Prostate gland (tissue), 2 donors: ENCODE measurements around the gene NR2C2. TPM values are rescaled to one million over a fixed set of nuclear protein-coding genes. Genes with fewer than 3 reads are reported as not detected.

Experiments used
- DNase-seq: peaks from one replicate; pipeline ENCODE4 v3.0.0-alpha.2; 2019; ENCODE audit warnings: low spot score
- H3K27ac ChIP-seq, 2 donors: fragments of 200-600 bp; sonication (generic); 2 replicates each; pipeline ENCODE4 v1.5.1; 2017 to 2019
- H3K27me3 ChIP-seq: fragments of 200-600 bp; sonication (generic); replicated peaks from 2 replicates; pipeline ENCODE4 v1.5.1; 2019; ENCODE audit not compliant: insufficient read depth
- H3K36me3 ChIP-seq, 2 donors: fragments of 200-600 bp; sonication (generic); 1 replicate in 1 of 2; 2 replicates in 1 of 2; pipeline versions ENCODE4 v1.5.1 to v1.8.1; 2017 to 2019
- H3K4me1 ChIP-seq: fragments of 200-600 bp; sonication (generic); replicated peaks from 2 replicates; pipeline ENCODE4 v1.5.1; 2019
- H3K4me3 ChIP-seq, 2 donors: fragments of 200-600 bp; sonication (generic); 2 replicates each; pipeline ENCODE4 v1.5.1; 2017 to 2019
- H3K9me3 ChIP-seq: fragments of 200-600 bp; sonication (generic); 2 replicates; pipeline ENCODE4 v1.5.1; 2017
- POLR2A ChIP-seq: fragments of 450-650 bp; IDR thresholded peaks from one replicate; pipeline ENCODE4 v1.6.1; 2016; ENCODE audit warnings: antibody characterized with exemption, mild to moderate bottlenecking
- POLR2AphosphoS5 ChIP-seq: sonication (generic); formaldehyde crosslinking; IDR thresholded peaks from one replicate; pipeline ENCODE4 v1.6.1; 2017; ENCODE audit warnings: antibody characterized with exemption
- WGBS: methylation state at CpG from one replicate; pipeline ENCODE4 v1.1.5; 2018; 5-methylcytosine and 5-hydroxymethylcytosine counted together
- intact Hi-C: fragments of 100-400 bp; cut with DNase I; formaldehyde crosslinking; loops from one replicate; pipeline ENCODE4 v1.14.2; 2022
- total RNA-seq, 2 donors: library from RNA; depleted of rRNA; stranded (reverse); fragments of >200 nt; gene quantifications; one replicate each; pipeline ENCODE4 v1.1.0, GENCODE V29; 2016
- TF ChIP-seq, protein P1 (sequence below), 4 experiments: fragments of 200-600 bp in 2 of 4; fragments of 450-650 bp in 2 of 4; sonication (generic) in 2 of 4; IDR thresholded peaks; 1 replicate in 3 of 4; 2 replicates in 1 of 4; pipeline ENCODE4 v1.5.1; 2016 to 2019; ENCODE audit warnings: antibody characterized with exemption in 4 of 4, mild to moderate bottlenecking in 2 of 4, moderate library complexity in 2 of 4

The NR2C2 gene
- total RNA-seq, 2 donors from 2014 or later, result 36.8 to 78.5 TPM

DNA sequence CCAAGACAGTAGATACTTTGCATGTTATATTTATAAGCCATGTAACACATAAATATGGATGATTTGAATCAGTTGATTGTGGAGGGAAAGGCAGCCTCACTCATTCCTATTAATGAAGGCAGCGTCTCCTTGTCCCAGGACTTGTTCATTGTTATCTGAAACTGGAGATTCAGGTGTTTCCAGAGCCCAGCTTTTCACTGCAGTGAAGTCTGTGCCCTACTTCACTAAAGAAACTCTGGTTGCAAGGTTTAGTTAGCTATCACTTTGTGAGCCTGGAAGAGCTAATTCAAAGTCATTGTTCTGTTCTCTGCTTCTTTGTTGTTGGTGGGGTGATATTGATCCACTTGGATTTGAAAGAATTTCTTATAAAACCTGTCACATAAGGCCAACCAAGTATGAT lies 9.8 kb downstream of the NR2C2 start:
- intact Hi-C loops, result no loop called here

DNA sequence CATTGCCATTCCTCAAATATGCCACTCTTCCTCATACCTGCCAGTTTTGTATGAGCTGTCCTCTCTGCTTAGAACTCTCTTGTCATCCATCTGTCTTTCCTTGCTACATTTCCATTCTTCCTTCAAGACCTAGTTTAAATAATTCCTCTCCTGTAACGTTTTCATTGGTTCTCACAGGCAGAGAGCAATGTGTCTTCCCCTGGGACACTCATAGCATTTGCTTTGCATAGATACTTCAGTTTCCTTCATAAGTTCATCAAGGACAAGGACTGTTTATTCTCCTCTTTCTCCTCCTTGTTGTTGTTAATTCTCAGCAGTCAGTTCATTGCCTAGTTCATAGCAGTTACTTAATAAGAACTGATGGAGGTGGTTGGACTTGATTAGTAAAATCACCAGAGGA lies 10.5 kb downstream of the NR2C2 start:
- TF ChIP-seq POLR2AphosphoS5 (no peak), POLR2A (no peak)
- TF ChIP-seq, protein P1, sequence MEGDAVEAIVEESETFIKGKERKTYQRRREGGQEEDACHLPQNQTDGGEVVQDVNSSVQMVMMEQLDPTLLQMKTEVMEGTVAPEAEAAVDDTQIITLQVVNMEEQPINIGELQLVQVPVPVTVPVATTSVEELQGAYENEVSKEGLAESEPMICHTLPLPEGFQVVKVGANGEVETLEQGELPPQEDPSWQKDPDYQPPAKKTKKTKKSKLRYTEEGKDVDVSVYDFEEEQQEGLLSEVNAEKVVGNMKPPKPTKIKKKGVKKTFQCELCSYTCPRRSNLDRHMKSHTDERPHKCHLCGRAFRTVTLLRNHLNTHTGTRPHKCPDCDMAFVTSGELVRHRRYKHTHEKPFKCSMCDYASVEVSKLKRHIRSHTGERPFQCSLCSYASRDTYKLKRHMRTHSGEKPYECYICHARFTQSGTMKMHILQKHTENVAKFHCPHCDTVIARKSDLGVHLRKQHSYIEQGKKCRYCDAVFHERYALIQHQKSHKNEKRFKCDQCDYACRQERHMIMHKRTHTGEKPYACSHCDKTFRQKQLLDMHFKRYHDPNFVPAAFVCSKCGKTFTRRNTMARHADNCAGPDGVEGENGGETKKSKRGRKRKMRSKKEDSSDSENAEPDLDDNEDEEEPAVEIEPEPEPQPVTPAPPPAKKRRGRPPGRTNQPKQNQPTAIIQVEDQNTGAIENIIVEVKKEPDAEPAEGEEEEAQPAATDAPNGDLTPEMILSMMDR (IDR thresholded peaks at IDR 0.05), result no peak
- Histone ChIP-seq H3K36me3 (no peaks in the 10 kb centered on the region), H3K4me1 (peaks cover 5% of the 10 kb centered on the region), H3K27me3 (no peaks in the 10 kb centered on the region), H3K9me3 (no peaks in the 10 kb centered on the region), H3K4me3 (no peak overlapping the region), H3K27ac (no peak overlapping the region)
- DNase-seq, result no peak
- intact Hi-C loops, result no loop called here
- WGBS, result 33% methylated on average over 1 of the region's 1 CpG

More for the DNA sequence above, 9.8 kb downstream of the NR2C2 start:
- H3K4me1 ChIP-seq, result peaks cover 5% of the 10 kb centered on the region
- 37% methylated on average over 1 of the region's 1 CpG for WGBS
- no peaks in the 10 kb centered on the region for H3K27me3 ChIP-seq
- H3K27ac ChIP-seq, result no peak overlapping the region
- H3K9me3 ChIP-seq, result no peaks in the 10 kb centered on the region
- TF ChIP-seq POLR2A (no peak), POLR2AphosphoS5 (no peak)
- TF ChIP-seq, protein P1 (IDR thresholded peaks at IDR 0.05), result no peak
- DNase-seq, result no peak
- H3K36me3 ChIP-seq, result no peaks in the 10 kb centered on the region
- no peak overlapping the region for H3K4me3 ChIP-seq

DNA sequence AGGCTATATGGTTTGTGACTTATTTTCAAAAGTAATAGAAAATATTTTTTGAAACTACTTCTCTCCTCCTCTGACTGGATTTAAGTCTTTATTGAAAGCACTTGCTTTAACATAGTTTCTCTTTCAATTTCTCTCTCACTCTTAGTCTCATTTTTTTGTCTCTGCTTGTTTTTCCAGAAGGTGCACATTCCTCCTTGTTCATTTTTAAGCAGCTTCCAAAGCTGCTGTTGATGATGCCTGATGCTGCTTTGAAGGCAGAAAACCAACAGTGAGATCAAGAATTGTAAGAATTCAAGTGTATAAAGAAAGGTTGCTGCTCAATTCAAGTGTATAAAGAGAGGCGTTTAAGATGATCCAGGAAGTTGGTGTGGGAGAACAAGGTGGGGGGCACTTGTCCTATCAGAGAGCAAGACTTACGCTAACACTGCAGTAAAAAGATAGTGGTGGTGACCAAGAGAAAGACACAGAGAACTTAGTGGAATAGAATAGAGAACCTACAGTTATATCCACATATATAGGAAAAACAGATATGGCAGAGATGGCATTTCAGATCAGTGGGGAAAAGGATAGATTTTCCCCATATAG lies 12.1 kb downstream of the NR2C2 start:
- H3K4me3 ChIP-seq, result no peak overlapping the region
- no peaks in the 10 kb centered on the region for H3K36me3 ChIP-seq
- no peak for DNase-seq
- WGBS, result 58% methylated on average over 2 of the region's 2 CpGs
- H3K27ac ChIP-seq, result no peak overlapping the region
- H3K4me1 ChIP-seq, result peaks cover 5% of the 10 kb centered on the region
- no peaks in the 10 kb centered on the region for H3K9me3 ChIP-seq
- peak; percentile 27 for TF ChIP-seq POLR2AphosphoS5
- TF ChIP-seq POLR2A, result no peak
- H3K27me3 ChIP-seq, result no peaks in the 10 kb centered on the region
- intact Hi-C loops, result no loop called here

DNA sequence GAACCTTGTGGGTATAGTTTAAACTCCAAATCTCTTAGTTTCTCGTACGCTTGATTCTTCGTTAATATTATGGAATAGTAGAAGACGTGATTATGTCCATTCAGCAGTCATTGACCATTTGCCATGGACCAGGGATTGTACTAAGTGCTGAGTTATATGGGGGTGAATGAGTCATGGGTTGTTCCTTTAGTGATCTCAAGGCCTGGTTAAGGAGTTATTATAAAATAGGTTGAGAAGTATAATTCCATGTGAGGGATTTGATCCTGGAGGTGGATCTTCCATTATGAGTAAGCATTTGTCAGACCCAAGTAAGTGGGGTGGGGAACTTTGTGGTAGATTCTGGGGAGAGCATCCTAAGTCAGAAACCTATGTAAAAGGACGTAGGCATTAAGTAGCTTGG lies 15.4 kb downstream of the NR2C2 start:
- Histone ChIP-seq H3K9me3 (no peaks in the 10 kb centered on the region), H3K4me1 (no peaks in the 10 kb centered on the region), H3K36me3 (no peaks in the 10 kb centered on the region), H3K4me3 (no peak overlapping the region), H3K27me3 (no peaks in the 10 kb centered on the region), H3K27ac (no peak overlapping the region)
- 94% methylated on average over 5 of the region's 5 CpGs for WGBS
- TF ChIP-seq, protein P1 (IDR thresholded peaks at IDR 0.05), result no peak
- TF ChIP-seq POLR2AphosphoS5 (no peak), POLR2A (no peak)
- intact Hi-C loops, result no loop called here
- DNase-seq, result no peak

DNA sequence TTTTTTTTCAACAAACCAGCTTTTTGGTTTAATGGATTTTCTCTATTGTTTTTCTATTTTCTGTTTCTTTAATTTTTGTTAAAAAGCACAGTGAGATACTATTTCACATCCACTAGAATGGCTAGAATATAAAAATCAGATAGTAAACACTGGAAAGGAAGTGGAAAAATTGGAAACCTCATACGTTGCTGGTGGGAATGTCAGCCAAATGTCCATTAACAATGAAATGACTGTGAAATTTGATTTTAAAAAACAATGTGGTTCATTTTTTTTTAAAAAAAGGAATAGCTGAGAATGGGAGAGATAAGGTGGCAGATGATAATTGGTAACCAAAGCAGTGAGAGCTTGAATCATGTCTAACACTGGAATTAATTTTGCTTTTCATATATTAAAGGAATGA lies 19.9 kb downstream of the NR2C2 start:
- Histone ChIP-seq H3K4me3 (no peak overlapping the region), H3K27me3 (no peaks in the 10 kb centered on the region), H3K4me1 (no peaks in the 10 kb centered on the region), H3K27ac (no peak overlapping the region), H3K36me3 (no peaks in the 10 kb centered on the region), H3K9me3 (no peaks in the 10 kb centered on the region)
- no peak for DNase-seq
- intact Hi-C loops, result no loop called here
- TF ChIP-seq POLR2AphosphoS5, result no peak
- TF ChIP-seq, protein P1 (IDR thresholded peaks at IDR 0.05), result no peak
- TF ChIP-seq POLR2A, result no peak
- WGBS, result 56% methylated on average over 1 of the region's 1 CpG
